ENCODE measurements around the gene CEP85L.

Gene CEP85L

DNA sequence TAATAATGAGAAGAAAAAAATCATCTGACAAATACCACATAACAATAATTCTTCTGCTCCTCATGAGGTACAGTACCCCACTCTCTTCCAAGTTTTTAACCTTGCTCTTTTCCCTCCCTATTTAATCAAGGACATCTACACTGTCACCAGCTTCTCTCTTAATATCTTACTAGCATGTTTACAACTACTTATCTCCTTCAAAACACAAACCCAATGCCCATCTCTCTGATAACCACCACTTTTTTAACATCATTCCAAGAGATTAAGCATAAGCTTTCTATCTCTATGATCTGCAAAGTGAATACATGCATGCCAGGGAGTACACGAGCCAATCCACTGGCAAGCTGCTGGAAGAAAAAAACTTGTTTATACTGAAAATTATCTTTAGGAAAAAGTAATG, 10.3 kb downstream of the CEP85L start:
- no peaks in the 10 kb centered on the region for H3K27me3 ChIP-seq (ENCODE audit: low read length)
- H3K27ac ChIP-seq (ENCODE audit: low read depth, low read length), result no peak overlapping the region
- no peak overlapping the region for H3K4me2 ChIP-seq (ENCODE audit: low read depth, low read length, poor library complexity, severe bottlenecking)
- no peaks in the 10 kb centered on the region for H3K79me2 ChIP-seq (ENCODE audit: insufficient read depth, low read length)
- H3K9me3 ChIP-seq (ENCODE audit: insufficient read depth, low read length), result no peaks in the 10 kb centered on the region
- no peaks in the 10 kb centered on the region for H3K9me2 ChIP-seq (replicated peaks; ENCODE audit: insufficient read depth, low read length)
- no peak overlapping the region for H2AFZ ChIP-seq (ENCODE audit: low read depth, low read length, severe bottlenecking)
- H3K36me3 ChIP-seq (ENCODE audit: low read length), result no peaks in the 10 kb centered on the region
- no peak overlapping the region for H3K4me3 ChIP-seq (ENCODE audit: insufficient read depth, low read length, poor library complexity, severe bottlenecking)
- H4K20me1 ChIP-seq (ENCODE audit: low read depth, low read length), result peaks cover 4% of the 10 kb centered on the region; the same call in 1 of the 2 replicates
- H3F3A ChIP-seq (ENCODE audit: insufficient read depth), result no peaks in the 10 kb centered on the region
- TF ChIP-seq EZH2phosphoT487 (conservative IDR thresholded peaks at IDR 0.05; ENCODE audit: low read length), result no peak
- TF ChIP-seq, protein P1, sequence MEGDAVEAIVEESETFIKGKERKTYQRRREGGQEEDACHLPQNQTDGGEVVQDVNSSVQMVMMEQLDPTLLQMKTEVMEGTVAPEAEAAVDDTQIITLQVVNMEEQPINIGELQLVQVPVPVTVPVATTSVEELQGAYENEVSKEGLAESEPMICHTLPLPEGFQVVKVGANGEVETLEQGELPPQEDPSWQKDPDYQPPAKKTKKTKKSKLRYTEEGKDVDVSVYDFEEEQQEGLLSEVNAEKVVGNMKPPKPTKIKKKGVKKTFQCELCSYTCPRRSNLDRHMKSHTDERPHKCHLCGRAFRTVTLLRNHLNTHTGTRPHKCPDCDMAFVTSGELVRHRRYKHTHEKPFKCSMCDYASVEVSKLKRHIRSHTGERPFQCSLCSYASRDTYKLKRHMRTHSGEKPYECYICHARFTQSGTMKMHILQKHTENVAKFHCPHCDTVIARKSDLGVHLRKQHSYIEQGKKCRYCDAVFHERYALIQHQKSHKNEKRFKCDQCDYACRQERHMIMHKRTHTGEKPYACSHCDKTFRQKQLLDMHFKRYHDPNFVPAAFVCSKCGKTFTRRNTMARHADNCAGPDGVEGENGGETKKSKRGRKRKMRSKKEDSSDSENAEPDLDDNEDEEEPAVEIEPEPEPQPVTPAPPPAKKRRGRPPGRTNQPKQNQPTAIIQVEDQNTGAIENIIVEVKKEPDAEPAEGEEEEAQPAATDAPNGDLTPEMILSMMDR (IDR thresholded peaks at IDR 0.05; ENCODE audit: insufficient read depth, low read length, poor library complexity, severe bottlenecking), result no peak
- H3K9ac ChIP-seq (ENCODE audit: low read length), result no peak overlapping the region

DNA sequence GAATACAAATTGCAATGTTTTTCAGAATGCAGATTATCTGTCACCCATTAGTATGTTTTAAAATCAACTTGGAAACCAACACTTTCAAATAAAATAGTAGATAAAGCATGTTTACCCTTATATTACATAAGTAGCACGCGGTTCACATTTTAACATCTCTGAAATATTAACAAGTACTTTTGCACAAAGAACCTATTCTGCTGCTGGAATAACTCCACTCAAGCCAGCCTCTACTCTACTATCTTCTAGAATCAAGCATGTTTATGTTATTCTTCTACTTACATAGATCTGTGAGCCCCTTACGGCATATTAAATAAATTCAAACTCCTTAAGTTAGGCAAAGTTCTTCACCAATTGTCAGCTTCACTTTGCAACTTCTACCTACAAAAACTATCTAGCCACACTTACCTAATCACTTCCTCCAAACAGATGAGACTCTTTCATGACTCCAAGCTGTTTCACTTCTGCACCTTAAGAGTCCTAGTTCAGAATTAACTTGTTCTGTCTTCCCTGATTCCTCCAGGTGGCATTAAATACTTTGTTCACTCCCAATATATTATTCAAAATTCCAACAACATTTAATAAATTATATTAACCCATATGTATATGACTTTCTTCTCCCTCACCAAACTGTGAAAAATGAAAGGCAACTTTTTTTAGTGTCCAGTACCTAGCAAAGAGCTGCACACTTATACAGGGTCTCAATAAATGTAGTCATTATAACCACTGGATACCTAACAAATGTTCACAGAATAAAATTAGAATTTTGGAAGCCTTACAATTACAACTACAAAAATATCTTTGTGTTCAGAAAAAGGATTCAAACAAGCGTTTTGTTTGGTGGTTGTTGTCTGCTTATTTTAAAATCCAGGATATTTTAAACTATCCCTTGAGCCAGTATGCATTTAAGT, 12.1 kb downstream of the CEP85L start:
- TF ChIP-seq EZH2phosphoT487 (conservative IDR thresholded peaks at IDR 0.05; ENCODE audit: low read length), result no peak
- TF ChIP-seq, protein P1 (IDR thresholded peaks at IDR 0.05; ENCODE audit: insufficient read depth, low read length, poor library complexity, severe bottlenecking), result no peak
- Histone ChIP-seq H3K9ac (ENCODE audit: low read length) (no peak overlapping the region), H3K4me3 (ENCODE audit: insufficient read depth, low read length, poor library complexity, severe bottlenecking) (no peak overlapping the region), H3K4me2 (ENCODE audit: low read depth, low read length, poor library complexity, severe bottlenecking) (no peak overlapping the region), H3K79me2 (ENCODE audit: insufficient read depth, low read length) (no peaks in the 10 kb centered on the region; the same call in 1 of the 2 replicates), H3K27me3 (ENCODE audit: low read length) (no peaks in the 10 kb centered on the region), H3K27ac (ENCODE audit: low read depth, low read length) (no peak overlapping the region), H2AFZ (ENCODE audit: low read depth, low read length, severe bottlenecking) (no peak overlapping the region), H3F3A (ENCODE audit: insufficient read depth) (no peaks in the 10 kb centered on the region), H3K9me3 (ENCODE audit: insufficient read depth, low read length) (no peaks in the 10 kb centered on the region), H3K9me2 (replicated peaks; ENCODE audit: insufficient read depth, low read length) (no peaks in the 10 kb centered on the region), H4K20me1 (ENCODE audit: low read depth, low read length) (peaks cover 4% of the 10 kb centered on the region; the same call in 1 of the 2 replicates), H3K36me3 (ENCODE audit: low read length) (no peaks in the 10 kb centered on the region)

DNA sequence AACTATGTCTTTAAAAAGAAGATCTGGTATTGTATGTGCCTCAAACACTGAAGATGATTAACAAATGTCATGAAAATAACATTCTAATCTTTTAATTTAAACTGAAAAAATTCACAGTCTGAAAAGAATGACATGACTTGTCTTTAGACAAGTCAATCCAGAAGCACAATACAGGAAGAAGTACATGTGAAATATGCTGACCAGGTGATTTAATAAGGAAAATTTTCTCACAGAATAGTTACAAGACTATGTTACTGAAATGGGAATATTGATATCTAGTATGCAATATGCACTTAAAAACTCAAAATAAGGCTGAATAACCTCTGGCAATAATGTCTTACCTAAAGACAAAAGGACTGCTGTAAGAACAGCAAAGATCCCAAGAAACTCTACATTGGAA, 13.1 kb downstream of the CEP85L start:
- H3K4me2 ChIP-seq (ENCODE audit: low read depth, low read length, poor library complexity, severe bottlenecking), result no peak overlapping the region
- peaks cover 4% of the 10 kb centered on the region; the same call in 1 of the 2 replicates for H4K20me1 ChIP-seq (ENCODE audit: low read depth, low read length)
- no peak overlapping the region for H3K4me3 ChIP-seq (ENCODE audit: insufficient read depth, low read length, poor library complexity, severe bottlenecking)
- no peak for TF ChIP-seq EZH2phosphoT487 (conservative IDR thresholded peaks at IDR 0.05; ENCODE audit: low read length)
- TF ChIP-seq, protein P1 (IDR thresholded peaks at IDR 0.05; ENCODE audit: insufficient read depth, low read length, poor library complexity, severe bottlenecking), result no peak
- H3K9me2 ChIP-seq (replicated peaks; ENCODE audit: insufficient read depth, low read length), result no peaks in the 10 kb centered on the region
- H3K9me3 ChIP-seq (ENCODE audit: insufficient read depth, low read length), result no peaks in the 10 kb centered on the region
- H3K27ac ChIP-seq (ENCODE audit: low read depth, low read length), result no peak overlapping the region
- no peaks in the 10 kb centered on the region for H3K27me3 ChIP-seq (ENCODE audit: low read length)
- no peaks in the 10 kb centered on the region for H3F3A ChIP-seq (ENCODE audit: insufficient read depth)
- no peaks in the 10 kb centered on the region; the same call in 1 of the 2 replicates for H3K79me2 ChIP-seq (ENCODE audit: insufficient read depth, low read length)
- H3K9ac ChIP-seq (ENCODE audit: low read length), result no peak overlapping the region
- no peaks in the 10 kb centered on the region for H3K36me3 ChIP-seq (ENCODE audit: low read length)
- no peak overlapping the region for H2AFZ ChIP-seq (ENCODE audit: low read depth, low read length, severe bottlenecking)
